Activated T-helper 1 cell treated with Interleukin-2 at 50 U/mL for 16 hours (primary cell): ENCODE data around the gene THUMPD1.
"Not testable (repeated sequence)": the region's sequence is repeated elsewhere in the genome, so short reads cannot be mapped to it uniquely, and the experiment has no call there.

Experiments used
- DNase-seq: peaks from one replicate; pipeline ENCODE4 v3.0.0-alpha.2; 2020; ENCODE audit warnings: low read depth

The THUMPD1 gene

DNA sequence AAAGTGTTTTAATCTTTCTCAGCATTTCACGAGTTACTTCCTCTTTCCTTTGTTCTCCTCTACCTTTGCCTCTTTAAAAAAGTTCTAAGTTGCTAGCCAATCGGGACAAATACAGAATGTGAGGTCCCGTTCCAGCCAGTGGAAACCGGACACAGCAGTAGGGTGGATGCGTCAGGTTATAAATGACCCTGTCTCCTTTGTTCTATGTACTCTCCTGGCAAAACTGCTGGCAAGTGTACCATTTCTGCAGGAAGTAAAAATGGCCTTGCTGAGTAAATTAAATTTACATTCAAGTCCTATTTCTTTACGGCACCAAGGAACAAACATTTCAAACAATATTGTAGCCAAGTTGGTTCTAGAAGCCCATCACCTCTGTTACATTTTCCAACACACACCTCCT lies 47.5 kb downstream of the THUMPD1 start:
- not testable (repeated sequence) for DNase-seq

DNA sequence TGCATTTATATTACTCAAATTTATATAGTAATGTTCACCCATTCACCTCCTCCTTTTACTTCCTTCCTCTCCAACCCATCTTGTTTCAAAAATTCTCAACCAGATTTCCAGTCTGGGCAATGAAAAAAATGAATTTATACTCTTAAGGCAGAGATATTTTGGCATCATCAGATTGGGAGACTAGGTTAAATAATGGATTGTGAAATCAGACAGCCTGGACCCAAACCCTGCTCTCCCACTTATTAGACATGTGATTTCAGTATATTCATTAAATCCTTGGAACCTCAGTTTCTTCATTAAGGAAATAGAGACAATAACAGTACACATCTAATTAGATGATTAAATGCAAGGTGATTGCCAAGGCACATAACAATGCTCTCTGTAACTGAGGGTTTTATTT lies 52.0 kb downstream of the THUMPD1 start:
- no peak for DNase-seq

GRCh38 chr16:20683812-20684211 lies 57.8 kb downstream of the THUMPD1 start:
- no peak for DNase-seq
